GM18526 (cell line): ENCODE results near the gene WNT3A.

Experiments used
- POLR2A ChIP-seq: IDR thresholded peaks from 3 replicates; pipeline ENCODE4 v1.6.1; 2011; ENCODE audit not compliant: insufficient read length; ENCODE audit errors: extremely low read depth

Gene WNT3A

DNA sequence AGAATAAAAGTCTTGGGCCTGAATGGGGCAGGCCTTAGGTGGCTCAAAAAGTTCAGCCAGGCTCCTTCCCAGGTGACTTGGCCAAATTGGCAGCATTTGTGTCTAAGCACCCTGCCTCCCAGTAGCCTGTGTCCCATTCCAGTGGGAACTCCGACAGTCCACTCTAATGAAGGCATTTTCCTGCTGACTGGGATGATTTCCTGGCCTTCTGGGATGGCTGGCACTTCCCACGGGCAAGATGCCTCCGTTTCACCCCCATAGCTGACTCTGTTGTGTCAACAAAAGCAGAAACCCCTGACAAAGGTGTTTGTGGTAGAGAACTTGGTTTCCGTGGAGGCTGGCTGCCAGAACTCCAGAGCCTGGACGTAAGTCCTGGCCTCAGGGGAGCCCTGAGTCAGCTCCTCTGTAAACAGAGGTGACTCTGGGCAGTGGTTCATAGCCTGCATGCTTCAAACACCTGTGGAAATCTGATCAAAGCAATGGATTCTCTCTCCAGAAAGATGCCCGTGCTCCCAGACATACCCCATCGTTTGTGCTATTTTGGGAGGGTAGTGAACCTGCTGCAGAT is 36.6 kb downstream of the WNT3A start:
- TF ChIP-seq POLR2A, result no peak

DNA sequence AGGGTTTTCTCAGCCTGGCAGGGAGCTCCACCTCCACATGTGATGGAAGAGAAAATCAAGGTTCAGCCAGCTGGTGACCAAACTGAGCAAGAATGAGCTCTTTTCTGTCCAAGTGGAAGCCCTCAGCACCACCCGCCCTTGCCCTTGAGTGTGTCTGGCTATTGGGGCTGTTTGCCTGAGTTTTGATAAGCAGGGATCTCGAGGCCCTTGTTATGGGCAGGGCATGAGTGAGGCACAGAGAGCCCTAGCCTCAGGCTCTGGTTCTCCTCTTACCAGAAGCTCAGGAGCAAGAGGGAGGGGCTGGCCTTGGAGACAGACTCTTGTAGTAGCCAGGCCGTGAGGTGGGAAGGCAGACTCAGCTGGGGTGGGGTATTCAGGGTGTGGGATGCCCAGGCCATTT is 38.2 kb downstream of the WNT3A start:
- TF ChIP-seq POLR2A, result no peak

DNA sequence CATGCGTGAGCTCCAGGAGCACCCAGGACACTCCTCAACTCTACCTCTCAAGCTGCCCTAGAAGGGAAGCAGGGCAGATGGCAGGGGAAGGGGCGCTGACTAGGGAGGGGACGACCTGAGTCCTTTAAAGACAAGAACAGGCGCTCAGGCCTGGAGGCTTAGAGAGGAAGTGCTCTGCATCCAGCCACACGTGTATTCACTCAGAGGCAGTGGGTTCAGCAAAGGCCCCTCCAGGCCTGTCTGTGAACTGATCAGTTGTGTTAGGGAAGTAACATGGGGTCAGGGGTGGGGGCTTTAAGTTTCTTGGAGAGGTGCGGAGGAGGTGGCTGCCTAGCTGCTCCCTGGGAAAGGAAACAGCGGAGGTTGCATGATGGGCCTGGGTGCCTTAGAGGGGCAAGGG is 38.6 kb downstream of the WNT3A start:
- TF ChIP-seq POLR2A, result no peak

DNA sequence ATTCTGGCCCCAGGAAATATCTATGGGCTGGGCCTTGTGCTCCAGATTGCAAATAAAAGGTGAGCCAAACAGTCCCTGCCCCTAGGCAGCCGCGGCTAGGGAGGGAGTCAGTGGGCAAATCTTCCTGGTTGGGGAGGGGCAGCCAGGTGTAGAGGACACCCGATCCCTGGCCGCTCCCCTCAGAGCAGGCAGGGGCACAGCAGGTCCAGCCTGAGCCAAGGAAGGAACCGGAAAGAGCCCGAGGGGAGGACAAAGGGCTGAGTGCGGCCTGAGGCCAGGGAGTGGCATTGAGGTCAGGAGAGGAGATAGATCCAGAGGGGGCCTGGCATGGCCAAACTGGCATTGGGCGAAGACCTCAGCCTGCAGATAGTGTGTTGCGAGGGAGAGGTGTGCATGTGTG is 39.1 kb downstream of the WNT3A start:
- no peak for TF ChIP-seq POLR2A

DNA sequence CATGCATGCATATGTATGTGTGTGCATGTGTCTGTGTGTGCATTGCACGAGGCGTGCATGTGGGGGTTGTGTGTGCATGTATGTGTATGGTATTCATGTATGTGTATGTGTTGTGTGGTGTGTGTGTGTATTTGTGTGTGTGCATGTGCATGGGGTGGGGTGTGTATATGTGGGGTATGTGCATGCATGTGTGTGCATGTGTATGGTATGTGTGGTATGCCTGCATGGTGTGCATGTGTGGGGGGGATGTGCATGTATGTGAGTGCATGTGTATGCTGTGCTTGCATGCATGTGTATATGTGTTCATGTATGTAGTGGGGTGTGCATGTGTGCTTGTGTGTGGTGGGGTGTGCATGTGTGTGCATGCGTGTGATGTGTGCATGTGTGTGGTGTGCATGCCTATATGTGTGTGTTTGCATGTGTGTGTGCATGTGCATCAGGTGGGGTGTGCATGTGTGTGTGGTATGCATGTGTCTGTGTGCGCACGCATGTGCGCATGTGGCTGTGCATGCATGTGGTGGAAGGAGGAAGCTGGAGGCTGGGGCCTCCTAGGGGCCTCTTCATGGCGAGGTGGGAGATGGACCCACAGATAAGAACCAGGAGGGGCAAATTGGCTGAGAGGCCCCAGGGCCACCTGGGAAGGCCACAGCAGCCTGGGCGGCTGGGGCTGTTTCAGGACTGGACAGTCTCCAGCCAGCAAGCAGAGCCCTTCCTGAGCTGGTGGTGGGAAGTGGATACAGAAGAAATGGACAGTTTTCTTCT is 39.8 kb downstream of the WNT3A start:
- TF ChIP-seq POLR2A, result no peak

DNA sequence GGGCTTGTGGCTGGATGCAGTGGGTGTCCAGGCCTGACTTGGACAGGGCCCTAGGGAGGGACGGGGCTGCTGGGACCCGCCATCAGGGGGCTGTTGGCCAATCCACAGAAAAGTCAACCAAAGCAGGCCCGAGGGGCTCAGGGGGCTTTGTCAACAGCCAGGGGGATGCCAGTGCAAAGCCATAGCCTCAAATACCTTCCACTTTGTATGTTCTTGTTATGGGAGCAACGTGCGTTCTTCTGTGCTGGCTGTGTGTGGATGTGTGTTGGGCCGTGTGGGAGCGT is 40.3 kb downstream of the WNT3A start:
- no peak for TF ChIP-seq POLR2A

DNA sequence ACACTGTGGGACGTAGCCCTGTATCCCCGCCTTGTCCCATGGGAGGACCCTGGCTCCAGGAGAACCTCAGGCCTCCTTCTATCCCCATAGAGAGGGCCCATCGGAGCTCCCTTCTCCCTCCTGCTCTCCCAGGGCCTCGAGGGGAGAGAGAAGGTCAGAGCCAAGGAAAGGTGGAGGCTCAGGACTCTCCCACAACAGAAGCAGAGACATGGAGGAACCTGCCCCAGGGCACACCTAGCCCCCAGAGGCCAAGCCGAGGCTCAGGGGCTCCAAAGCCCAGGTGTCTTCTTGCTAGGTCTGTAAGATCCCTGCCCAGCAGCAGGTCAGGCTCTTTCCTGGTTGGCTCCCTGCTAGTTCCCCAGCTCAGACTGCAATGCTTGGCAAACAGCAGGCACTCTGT is 41.3 kb downstream of the WNT3A start:
- TF ChIP-seq POLR2A, result no peak

DNA sequence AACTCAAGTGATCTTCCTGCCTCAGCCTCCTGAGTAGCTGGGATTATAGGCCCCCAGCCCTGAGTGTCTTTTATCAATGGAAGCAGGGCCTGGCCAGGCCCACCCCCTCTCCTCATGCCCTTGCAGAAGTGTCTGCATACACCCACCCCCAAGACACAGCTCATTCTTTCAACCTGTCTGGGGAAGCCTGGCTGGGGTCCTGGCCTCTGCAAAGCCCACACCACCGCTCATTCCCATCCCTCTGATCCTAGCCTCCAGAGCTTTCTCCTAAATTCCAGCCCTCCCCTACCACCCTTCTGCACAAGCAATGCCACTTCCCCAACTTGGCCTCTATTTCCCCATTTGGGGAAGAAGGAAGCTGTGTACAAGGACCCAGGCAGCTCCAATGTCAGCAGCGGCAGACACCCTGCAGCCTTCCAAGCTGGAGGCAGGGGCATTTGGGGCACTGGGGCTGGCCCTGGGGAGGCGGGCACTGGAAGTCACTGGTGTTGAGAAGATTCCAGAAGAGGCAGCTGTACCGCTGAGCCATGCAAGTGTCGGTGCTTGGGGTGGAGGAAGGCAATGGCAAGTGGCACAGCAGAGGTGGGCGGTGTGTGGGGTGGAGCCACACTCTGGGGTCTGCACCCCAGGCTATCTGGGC is 42.0 kb downstream of the WNT3A start:
- no peak for TF ChIP-seq POLR2A

DNA sequence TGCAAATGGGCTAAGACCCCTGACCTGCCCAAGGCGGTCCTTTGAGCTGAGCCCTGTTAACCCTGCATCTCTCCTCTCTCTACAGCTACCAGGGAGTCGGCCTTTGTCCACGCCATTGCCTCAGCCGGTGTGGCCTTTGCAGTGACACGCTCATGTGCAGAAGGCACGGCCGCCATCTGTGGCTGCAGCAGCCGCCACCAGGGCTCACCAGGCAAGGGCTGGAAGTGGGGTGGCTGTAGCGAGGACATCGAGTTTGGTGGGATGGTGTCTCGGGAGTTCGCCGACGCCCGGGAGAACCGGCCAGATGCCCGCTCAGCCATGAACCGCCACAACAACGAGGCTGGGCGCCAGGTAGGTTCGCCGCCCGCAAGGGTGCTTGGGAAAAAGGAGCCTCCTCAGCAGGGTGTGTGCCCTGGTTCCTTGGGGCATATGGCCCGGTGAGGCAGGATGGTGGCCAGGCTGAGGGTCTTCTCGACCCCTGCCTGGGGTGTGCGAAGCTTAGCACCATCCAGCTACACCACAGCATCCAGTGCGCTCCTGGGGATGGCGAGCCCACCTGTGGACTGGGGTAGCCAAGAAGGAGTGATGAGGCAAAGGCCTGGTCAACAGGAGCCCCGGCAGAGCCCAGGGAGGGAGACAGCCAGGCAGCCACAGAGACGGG is 43.9 kb downstream of the WNT3A start:
- no peak for TF ChIP-seq POLR2A

DNA sequence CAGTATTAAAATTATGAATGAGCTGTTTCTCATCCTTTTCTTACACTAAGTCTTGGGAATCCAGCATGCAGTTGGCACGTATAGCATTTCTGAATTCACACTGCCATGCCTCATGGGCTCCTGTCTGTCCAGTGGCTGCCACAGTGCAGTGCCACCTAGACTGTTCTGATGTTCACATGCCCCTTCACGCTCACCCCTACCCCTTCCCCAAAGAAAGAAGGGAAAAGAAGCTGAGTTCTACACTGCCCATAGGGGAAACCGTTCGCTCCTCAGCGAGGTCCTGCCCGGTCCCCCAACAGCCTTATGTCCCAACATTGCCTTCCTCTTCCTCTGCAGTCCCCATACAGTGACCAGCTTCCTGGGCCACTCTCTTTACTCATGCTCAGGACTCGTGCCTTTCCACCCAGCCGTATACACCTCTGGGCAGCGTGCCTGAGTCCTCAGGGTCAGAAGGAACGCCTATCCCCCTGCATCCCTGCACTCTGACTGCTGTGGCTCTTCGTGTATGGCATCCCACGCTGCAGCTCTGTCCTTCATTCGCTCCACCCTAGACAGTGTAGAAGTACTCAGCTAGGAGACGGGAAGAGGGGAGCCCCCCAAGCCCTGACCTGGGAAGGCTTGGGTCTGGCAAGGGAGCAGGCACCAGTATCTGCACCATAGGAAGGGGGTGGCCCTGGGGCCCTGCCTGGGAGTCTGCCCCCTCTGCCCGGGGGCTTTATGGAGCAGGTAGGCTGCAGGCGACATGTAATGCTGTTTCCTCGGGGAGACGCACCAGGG is 51.6 kb downstream of the WNT3A start:
- no peak for TF ChIP-seq POLR2A

DNA sequence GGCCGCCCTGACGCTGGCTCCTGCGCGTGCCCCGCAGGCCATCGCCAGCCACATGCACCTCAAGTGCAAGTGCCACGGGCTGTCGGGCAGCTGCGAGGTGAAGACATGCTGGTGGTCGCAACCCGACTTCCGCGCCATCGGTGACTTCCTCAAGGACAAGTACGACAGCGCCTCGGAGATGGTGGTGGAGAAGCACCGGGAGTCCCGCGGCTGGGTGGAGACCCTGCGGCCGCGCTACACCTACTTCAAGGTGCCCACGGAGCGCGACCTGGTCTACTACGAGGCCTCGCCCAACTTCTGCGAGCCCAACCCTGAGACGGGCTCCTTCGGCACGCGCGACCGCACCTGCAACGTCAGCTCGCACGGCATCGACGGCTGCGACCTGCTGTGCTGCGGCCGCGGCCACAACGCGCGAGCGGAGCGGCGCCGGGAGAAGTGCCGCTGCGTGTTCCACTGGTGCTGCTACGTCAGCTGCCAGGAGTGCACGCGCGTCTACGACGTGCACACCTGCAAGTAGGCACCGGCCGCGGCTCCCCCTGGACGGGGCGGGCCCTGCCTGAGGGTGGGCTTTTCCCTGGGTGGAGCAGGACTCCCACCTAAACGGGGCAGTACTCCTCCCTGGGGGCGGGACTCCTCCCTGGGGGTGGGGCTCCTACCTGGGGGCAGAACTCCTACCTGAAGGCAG is 52.3 kb downstream of the WNT3A start:
- no peak for TF ChIP-seq POLR2A

DNA sequence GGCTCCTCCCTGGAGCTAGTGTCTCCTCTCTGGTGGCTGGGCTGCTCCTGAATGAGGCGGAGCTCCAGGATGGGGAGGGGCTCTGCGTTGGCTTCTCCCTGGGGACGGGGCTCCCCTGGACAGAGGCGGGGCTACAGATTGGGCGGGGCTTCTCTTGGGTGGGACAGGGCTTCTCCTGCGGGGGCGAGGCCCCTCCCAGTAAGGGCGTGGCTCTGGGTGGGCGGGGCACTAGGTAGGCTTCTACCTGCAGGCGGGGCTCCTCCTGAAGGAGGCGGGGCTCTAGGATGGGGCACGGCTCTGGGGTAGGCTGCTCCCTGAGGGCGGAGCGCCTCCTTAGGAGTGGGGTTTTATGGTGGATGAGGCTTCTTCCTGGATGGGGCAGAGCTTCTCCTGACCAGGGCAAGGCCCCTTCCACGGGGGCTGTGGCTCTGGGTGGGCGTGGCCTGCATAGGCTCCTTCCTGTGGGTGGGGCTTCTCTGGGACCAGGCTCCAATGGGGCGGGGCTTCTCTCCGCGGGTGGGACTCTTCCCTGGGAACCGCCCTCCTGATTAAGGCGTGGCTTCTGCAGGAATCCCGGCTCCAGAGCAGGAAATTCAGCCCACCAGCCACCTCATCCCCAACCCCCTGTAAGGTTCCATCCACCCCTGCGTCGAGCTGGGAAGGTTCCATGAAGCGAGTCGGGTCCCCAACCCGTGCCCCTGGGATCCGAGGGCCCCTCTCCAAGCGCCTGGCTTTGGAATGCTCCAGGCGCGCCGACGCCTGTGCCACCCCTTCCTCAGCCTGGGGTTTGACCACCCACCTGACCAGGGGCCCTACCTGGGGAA is 53.0 kb downstream of the WNT3A start:
- no peak for TF ChIP-seq POLR2A

DNA sequence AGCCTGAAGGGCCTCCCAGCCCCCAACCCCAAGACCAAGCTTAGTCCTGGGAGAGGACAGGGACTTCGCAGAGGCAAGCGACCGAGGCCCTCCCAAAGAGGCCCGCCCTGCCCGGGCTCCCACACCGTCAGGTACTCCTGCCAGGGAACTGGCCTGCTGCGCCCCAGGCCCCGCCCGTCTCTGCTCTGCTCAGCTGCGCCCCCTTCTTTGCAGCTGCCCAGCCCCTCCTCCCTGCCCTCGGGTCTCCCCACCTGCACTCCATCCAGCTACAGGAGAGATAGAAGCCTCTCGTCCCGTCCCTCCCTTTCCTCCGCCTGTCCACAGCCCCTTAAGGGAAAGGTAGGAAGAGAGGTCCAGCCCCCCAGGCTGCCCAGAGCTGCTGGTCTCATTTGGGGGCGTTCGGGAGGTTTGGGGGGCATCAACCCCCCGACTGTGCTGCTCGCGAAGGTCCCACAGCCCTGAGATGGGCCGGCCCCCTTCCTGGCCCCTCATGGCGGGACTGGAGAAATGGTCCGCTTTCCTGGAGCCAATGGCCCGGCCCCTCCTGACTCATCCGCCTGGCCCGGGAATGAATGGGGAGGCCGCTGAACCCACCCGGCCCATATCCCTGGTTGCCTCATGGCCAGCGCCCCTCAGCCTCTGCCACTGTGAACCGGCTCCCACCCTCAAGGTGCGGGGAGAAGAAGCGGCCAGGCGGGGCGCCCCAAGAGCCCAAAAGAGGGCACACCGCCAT is 53.8 kb downstream of the WNT3A start:
- no peak for TF ChIP-seq POLR2A
